Left lung (tissue), 10 donors: ENCODE results near the gene IFT172. TPM values are rescaled to one million over a fixed set of nuclear protein-coding genes. Genes with fewer than 3 reads are reported as not detected.
"Not testable (repeated sequence)": the region's sequence is repeated elsewhere in the genome, so short reads cannot be mapped to it uniquely, and the experiment has no call there.

Source experiments
- ATAC-seq: fragments of 200-7000 bp; cut with Tn5 transposase; one replicate; pipeline ENCODE4 v1.9.1; 2020; ENCODE audit warnings: moderate library complexity
- DNase-seq, 4 donors: peaks; one replicate each; pipeline ENCODE4 v3.0.0-alpha.2; 2013 to 2020
- H3K27ac ChIP-seq, 2 donors: fragments of 200-600 bp; sonication (generic) in 1 of 2; one replicate each; pipeline versions ENCODE4 v1.5.0 to v1.8.0; 2020 to 2021
- H3K27me3 ChIP-seq, 2 donors: fragments of 200-600 bp; sonication (generic) in 1 of 2; one replicate each; pipeline versions ENCODE4 v1.5.0 to v1.8.0; 2020 to 2021
- H3K36me3 ChIP-seq, 2 donors: fragments of 200-600 bp; sonication (generic) in 1 of 2; one replicate each; pipeline versions ENCODE4 v1.5.0 to v1.8.0; 2020 to 2021
- H3K4me1 ChIP-seq, 2 donors: fragments of 200-600 bp; one replicate each; pipeline ENCODE4 v1.8.0; 2021
- H3K4me3 ChIP-seq, 2 donors: fragments of 200-600 bp; sonication (generic) in 1 of 2; one replicate each; pipeline versions ENCODE4 v1.5.0 to v1.8.0; 2020 to 2021; ENCODE audit warnings: mild to moderate bottlenecking in 1 of 2
- H3K9me3 ChIP-seq, 2 donors: fragments of 200-600 bp; sonication (generic) in 1 of 2; one replicate each; pipeline versions ENCODE4 v1.5.0 to v1.8.0; 2020 to 2021
- intact Hi-C, 2 donors: fragments of 100-400 bp; cut with DNase I; formaldehyde crosslinking; loops; one replicate each; pipeline versions ENCODE4 v1.11.2 to v1.14.2; 2022
- polyA plus RNA-seq, 6 donors: library from polyadenylated mRNA; unstranded; fragments of 120-200 nt; gene quantifications; one replicate each; pipeline ENCODE4 v1.2.1, GENCODE V29; 2013; ENCODE audit not compliant: insufficient read length in 6 of 6
- total RNA-seq, 2 donors: library from RNA; stranded (reverse); fragmentation: NEBNext Ultra II Directional; extraction: Animal tissue kit (Norgen Biotek cat#: 25700); gene quantifications; one replicate each; pipeline ENCODE4 v1.2.1, GENCODE V29; 2021
- TF ChIP-seq, protein P1 (sequence below), 2 donors: fragments of 200-600 bp; sonication (generic) in 1 of 2; IDR thresholded peaks; one replicate each; pipeline versions ENCODE4 v1.5.0 to v1.8.0; 2021; ENCODE audit warnings: antibody characterized with exemption in 2 of 2
- donor health status: DM: no; HTN: yes; CAD: no.
- donor health status: DM: no; HTN: no; CAD: no.

IFT172 gene
- total and polyA plus RNA-seq, 8 donors, result 21.0 to 65.3 (median 53.8) TPM

DNA sequence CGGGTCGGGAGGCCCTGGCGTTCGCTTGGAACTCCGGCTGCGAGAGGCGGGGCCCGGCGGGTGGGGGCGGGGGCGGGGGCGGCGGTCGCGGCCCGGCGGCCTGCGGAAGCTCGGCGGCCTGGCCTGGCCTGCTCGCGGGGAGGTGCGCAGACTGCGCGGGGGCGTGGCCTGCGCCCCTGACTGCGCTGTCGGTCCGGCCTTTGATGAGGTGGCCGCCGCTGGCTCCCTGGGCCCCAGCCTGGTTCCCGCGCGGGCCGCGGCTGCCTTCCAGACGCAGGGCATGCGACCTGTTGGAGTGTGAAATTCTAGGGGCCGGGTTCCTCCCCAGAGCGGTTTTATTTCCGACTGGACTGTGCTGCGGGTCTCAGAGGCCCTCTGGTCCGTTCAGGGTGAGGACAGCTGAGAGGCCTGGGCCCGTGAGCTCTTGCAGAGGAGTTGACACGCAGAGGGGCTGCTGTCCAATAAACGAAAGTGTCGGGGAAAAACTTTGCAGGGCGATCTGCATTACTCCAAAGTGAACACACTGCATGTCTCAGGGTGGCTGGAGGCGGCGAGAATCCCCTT, 60.5 kb downstream of the IFT172 start:
- ATAC-seq (peak; percentile 90), DNase-seq (peak; percentile 72 to 98 (median 89))
- H3K4me3 ChIP-seq, result peak overlapping the region; percentile 98 to 100
- H3K27ac ChIP-seq, result peak overlapping the region; percentile 99
- H3K9me3 ChIP-seq, result no peaks in the 10 kb centered on the region
- intact Hi-C loops, result no loop called here
- peaks cover 6 to 35% of the 10 kb centered on the region in 2 donors for H3K4me1 ChIP-seq
- H3K36me3 ChIP-seq, result peaks cover 0 to 11% of the 10 kb centered on the region in 2 donors
- TF ChIP-seq, protein P1, sequence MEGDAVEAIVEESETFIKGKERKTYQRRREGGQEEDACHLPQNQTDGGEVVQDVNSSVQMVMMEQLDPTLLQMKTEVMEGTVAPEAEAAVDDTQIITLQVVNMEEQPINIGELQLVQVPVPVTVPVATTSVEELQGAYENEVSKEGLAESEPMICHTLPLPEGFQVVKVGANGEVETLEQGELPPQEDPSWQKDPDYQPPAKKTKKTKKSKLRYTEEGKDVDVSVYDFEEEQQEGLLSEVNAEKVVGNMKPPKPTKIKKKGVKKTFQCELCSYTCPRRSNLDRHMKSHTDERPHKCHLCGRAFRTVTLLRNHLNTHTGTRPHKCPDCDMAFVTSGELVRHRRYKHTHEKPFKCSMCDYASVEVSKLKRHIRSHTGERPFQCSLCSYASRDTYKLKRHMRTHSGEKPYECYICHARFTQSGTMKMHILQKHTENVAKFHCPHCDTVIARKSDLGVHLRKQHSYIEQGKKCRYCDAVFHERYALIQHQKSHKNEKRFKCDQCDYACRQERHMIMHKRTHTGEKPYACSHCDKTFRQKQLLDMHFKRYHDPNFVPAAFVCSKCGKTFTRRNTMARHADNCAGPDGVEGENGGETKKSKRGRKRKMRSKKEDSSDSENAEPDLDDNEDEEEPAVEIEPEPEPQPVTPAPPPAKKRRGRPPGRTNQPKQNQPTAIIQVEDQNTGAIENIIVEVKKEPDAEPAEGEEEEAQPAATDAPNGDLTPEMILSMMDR (IDR thresholded peaks at IDR 0.05), result no peak
- no peaks in the 10 kb centered on the region for H3K27me3 ChIP-seq

DNA sequence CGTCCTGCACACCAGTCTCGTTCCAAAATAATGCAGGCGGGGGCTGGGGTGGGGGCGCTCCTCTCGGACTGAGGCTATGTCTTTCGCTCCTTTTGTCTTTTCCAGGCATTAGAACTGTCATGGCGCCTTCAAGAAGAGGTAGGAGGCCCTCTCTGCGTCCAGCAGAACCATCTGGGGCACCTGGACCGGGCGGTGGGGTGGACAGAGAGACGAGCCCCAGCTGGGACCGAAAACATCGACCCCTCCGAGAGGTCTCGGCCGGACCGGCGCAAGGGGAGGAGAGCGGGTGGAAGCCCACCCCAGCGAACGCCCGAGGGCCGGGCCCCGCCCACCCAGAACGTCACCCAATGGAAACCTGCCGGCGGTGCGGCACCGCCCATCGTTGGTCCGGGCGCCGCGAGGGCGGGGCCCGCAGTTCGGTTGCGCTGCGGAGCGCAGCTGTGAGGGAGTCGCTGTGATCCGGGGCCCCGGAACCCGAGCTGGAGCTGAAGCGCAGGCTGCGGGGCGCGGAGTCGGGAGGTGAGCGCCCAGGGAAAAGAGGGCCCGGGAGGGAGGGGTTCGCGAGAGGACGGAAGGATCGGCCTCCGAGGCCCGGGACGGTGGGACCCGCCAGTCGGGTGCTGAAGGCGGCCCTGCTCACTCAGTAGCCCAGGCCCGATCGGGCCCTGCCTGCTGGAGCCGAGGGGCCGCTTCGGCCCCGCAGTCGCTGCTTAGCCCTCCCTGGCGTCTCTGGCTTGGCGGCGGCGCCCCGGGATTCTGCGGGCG, 61.1 kb downstream of the IFT172 start, which contains the start of gene NRBP1:
TSS of gene NRBP1 (plus strand) at position 419 of the 765 bp plus-strand sequence. CDS start 4,643 bp downstream, outside the sequence.
- intact Hi-C loops, result no loop called here
- Histone ChIP-seq H3K27ac (peak within 1 kb of the TSS; percentile 99), H3K4me1 (peaks cover 6 to 35% of the 10 kb centered on the region in 2 donors), H3K4me3 (peak within 1 kb of the TSS; percentile 98 to 100), H3K36me3 (peaks cover 0 to 4% of the 10 kb centered on the region in 2 donors), H3K9me3 (no peaks in the 10 kb centered on the region), H3K27me3 (no peaks in the 10 kb centered on the region)
- DNase-seq (peak; percentile 93 to 98 (median 96)), ATAC-seq (peak; percentile 96)
- TF ChIP-seq, protein P1 (IDR thresholded peaks at IDR 0.05), result no peak

DNA sequence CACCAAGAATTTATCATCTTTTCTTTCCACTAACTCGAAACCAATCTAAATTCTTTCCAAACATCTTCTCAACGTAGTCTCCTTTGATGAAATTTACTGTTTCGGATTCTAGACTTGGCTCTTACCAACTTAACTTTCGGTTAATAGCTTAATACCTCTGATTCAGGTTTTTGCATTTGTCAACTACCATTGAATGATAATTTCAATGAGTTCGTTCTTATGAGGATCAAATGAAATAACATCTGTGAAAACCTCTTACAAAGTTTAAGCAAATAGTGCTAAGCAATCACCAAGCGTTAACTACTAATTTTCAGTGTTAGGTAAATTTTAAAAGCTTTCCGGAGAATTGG, 61.7 kb downstream of the IFT172 start:
- no peak for DNase-seq
- TF ChIP-seq, protein P1 (IDR thresholded peaks at IDR 0.05), result no peak
- ATAC-seq, result no peak
- intact Hi-C loops, result no loop called here
- Histone ChIP-seq H3K4me1 (peaks cover 6 to 35% of the 10 kb centered on the region in 2 donors), H3K27me3 (no peaks in the 10 kb centered on the region), H3K27ac (peak overlapping the region; percentile 99), H3K4me3 (peak overlapping the region; percentile 98 to 100), H3K36me3 (no peaks in the 10 kb centered on the region), H3K9me3 (no peaks in the 10 kb centered on the region)

DNA sequence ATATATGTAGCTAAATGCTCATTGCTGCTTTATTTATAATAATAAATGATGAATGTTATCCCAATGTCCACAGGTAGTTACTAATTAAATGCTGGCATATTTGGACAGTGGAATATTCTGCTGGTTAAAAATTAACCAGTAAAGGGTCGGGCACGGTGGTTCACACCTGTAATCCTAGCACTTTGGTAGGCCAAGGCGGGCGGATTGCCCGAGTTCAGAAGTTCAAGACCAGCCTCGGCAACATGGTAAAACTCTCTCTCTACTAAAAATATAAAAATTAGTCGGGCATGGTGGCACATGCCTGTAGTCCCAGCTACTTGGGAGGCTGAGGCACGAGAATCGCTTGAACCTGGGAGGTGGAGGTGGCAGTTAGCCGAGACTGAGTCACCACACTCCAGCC, 64.5 kb downstream of the IFT172 start:
- intact Hi-C loops, result not testable (repeated sequence)

DNA sequence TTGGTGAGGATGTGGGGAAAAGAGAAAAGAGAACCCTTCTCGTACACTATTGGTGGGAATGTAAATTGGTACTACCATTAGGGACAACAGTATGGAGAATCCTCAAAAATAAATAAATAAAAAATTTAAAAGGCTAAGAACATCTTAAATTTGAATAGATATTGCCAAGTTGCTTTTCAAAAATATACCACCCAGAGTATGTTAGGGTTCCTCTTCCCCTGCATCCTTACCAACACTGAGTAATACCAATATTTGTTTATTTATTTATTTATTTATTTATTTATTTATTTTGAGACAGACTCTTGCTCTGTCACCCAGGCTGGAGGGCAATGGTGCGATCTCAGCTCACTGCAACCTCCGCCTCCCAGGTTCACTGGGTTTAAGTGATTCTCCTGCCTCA, 66.6 kb downstream of the IFT172 start:
- TF ChIP-seq, protein P1 (IDR thresholded peaks at IDR 0.05), result no peak
- Histone ChIP-seq H3K36me3 (no peaks in the 10 kb centered on the region), H3K4me1 (peaks cover 0 to 7% of the 10 kb centered on the region in 2 donors), H3K4me3 (no peak overlapping the region), H3K27ac (no peak overlapping the region), H3K9me3 (no peaks in the 10 kb centered on the region), H3K27me3 (no peaks in the 10 kb centered on the region)
- intact Hi-C loops, result no loop called here
- ATAC-seq (no peak), DNase-seq (no peak)

More for the DNA sequence above, 64.5 kb downstream of the IFT172 start:
- not testable (repeated sequence) for H3K27ac ChIP-seq, DNase-seq, H3K4me3 ChIP-seq, H3K36me3 ChIP-seq, H3K9me3 ChIP-seq, ATAC-seq, H3K27me3 ChIP-seq
- H3K4me1 ChIP-seq, result peaks cover 5 to 17% of the 10 kb centered on the region in 2 donors
